MM.1S (cell line): ENCODE data around the gene UBE2QL1.

Experiments
- DNase-seq: peaks from one replicate; pipeline ENCODE4 v3.0.0-alpha.2; 2015
- H2AFZ ChIP-seq: fragments of 300-600 bp; sonication (generic); 2 replicates; pipeline ENCODE4 v1.6.0; 2016; ENCODE audit warnings: antibody characterized with exemption, low read length
- H3F3A ChIP-seq: fragments of 300-600 bp; sonication (generic); 2 replicates; pipeline ENCODE4 v1.6.1; 2016; ENCODE audit warnings: mild to moderate bottlenecking, antibody characterized with exemption, low read length, moderate library complexity, mixed read lengths; ENCODE audit not compliant: insufficient read depth
- H3K27ac ChIP-seq: fragments of 300-600 bp; sonication (generic); 2 replicates; pipeline ENCODE4 v1.5.1; 2016; ENCODE audit warnings: mild to moderate bottlenecking, low read length
- H3K27me3 ChIP-seq: fragments of 300-600 bp; sonication (generic); replicated peaks from 2 replicates; pipeline ENCODE4 v1.6.0; 2016; ENCODE audit warnings: low read length; ENCODE audit not compliant: insufficient read depth
- H3K36me3 ChIP-seq: fragments of 300-600 bp; sonication (generic); replicated peaks from 2 replicates; pipeline ENCODE4 v1.6.1; 2016; ENCODE audit warnings: mild to moderate bottlenecking, low read length, mixed read lengths; ENCODE audit not compliant: insufficient read depth
- H3K4me1 ChIP-seq: fragments of 300-600 bp; sonication (generic); 2 replicates; pipeline ENCODE4 v1.6.1; 2016; ENCODE audit warnings: low read length, mixed read lengths
- H3K4me2 ChIP-seq: fragments of 300-600 bp; sonication (generic); 2 replicates; pipeline ENCODE4 v1.6.0; 2016; ENCODE audit warnings: low read depth, low read length
- H3K4me3 ChIP-seq: fragments of 300-600 bp; sonication (generic); 2 replicates; pipeline ENCODE4 v1.5.1; 2016; ENCODE audit warnings: low read length, mixed read lengths
- H3K79me2 ChIP-seq: fragments of 300-600 bp; sonication (generic); 2 replicates; pipeline ENCODE4 v1.6.1; 2016; ENCODE audit warnings: mixed run types, low read length, mixed read lengths
- H3K9ac ChIP-seq: fragments of 300-600 bp; sonication (generic); 2 replicates; pipeline ENCODE4 v1.6.1; 2016; ENCODE audit warnings: low read length, mixed read lengths
- H3K9me2 ChIP-seq: fragments of 300-600 bp; sonication (generic); replicated peaks from 2 replicates; pipeline ENCODE4 v1.6.1; 2016; ENCODE audit warnings: mild to moderate bottlenecking, low read length, mixed read lengths; ENCODE audit not compliant: insufficient read depth
- H3K9me3 ChIP-seq: fragments of 300-600 bp; sonication (generic); replicated peaks from 2 replicates; pipeline ENCODE4 v1.6.1; 2016; ENCODE audit warnings: mild to moderate bottlenecking, low read length, mixed read lengths; ENCODE audit not compliant: insufficient read depth
- H4K20me1 ChIP-seq: fragments of 300-600 bp; sonication (generic); 2 replicates; pipeline ENCODE4 v1.6.1; 2016; ENCODE audit warnings: mild to moderate bottlenecking, low read length, moderate library complexity, mixed read lengths; ENCODE audit not compliant: insufficient read depth
- EZH2 ChIP-seq: fragments of 300-600 bp; sonication (generic); optimal IDR thresholded peaks from 2 replicates; pipeline ENCODE3; 2017; ENCODE audit warnings: low read depth, mild to moderate bottlenecking, antibody characterized with exemption, low read length, mixed read lengths
- EZH2phosphoT487 ChIP-seq: fragments of 300-600 bp; sonication (generic); IDR thresholded peaks from 2 replicates; pipeline ENCODE4 v1.6.1; 2018; ENCODE audit warnings: antibody characterized with exemption, low read length
- TF ChIP-seq, protein P1 (sequence below): fragments of 300-600 bp; sonication (generic); IDR thresholded peaks from 2 replicates; pipeline ENCODE4 v1.5.1; 2016; ENCODE audit warnings: antibody characterized with exemption, low read length, mixed read lengths

The UBE2QL1 gene

DNA sequence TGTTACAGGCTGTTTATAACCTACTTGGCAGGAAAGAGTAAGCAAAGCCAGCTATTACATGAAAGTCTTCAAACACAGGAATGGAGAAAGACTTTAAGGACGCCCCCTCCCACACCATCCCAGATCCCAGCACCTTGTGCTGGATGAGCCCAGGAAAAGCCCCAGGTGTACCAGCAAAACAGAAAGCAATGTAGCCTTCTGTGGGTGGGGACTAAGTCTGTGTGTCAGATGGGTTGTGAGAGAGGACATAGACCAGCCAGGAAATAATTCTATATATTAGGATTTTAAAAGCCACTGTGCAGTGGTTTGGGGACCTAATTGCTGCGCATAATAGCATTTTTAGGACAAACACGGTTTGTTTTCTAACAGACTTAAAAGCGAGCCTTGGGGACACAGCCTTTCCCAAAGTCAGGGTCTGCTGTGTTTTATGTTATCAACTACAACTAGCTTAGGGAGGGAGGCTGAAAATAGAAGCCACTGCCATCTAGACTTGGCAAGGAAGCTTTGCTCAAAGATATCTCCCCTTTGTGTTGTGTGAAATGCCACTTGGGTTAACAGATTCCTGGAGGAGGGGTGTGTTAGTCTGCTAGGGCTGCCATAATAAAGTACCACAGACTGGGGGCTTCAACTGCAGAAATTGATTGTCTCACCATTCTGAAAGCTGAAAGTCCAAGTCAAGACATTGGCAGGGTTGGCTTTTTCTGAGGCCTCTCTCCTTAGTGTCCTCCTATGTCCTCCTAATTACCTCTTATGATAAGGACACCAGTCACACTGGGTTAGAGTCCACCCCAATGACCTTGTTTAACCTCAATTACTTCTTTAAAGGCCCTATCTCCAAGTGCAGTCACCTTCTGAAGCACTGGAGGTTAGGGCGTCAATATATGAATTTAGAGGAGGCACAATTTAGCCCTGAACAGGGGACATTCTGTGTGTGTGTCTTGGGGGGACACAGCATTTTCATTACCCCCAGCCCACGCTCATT is 17.2 kb upstream of the UBE2QL1 start:
- Histone ChIP-seq H3K9me2 (no peaks in the 10 kb centered on the region), H3F3A (no peaks in the 10 kb centered on the region), H3K4me3 (no peak overlapping the region), H3K4me2 (no peak overlapping the region), H3K36me3 (no peaks in the 10 kb centered on the region), H3K9me3 (no peaks in the 10 kb centered on the region), H3K79me2 (no peaks in the 10 kb centered on the region), H2AFZ (no peak overlapping the region), H3K27ac (no peak overlapping the region), H4K20me1 (no peaks in the 10 kb centered on the region), H3K9ac (no peak overlapping the region), H3K4me1 (no peaks in the 10 kb centered on the region), H3K27me3 (no peaks in the 10 kb centered on the region)
- no peak for DNase-seq
- TF ChIP-seq, protein P1, sequence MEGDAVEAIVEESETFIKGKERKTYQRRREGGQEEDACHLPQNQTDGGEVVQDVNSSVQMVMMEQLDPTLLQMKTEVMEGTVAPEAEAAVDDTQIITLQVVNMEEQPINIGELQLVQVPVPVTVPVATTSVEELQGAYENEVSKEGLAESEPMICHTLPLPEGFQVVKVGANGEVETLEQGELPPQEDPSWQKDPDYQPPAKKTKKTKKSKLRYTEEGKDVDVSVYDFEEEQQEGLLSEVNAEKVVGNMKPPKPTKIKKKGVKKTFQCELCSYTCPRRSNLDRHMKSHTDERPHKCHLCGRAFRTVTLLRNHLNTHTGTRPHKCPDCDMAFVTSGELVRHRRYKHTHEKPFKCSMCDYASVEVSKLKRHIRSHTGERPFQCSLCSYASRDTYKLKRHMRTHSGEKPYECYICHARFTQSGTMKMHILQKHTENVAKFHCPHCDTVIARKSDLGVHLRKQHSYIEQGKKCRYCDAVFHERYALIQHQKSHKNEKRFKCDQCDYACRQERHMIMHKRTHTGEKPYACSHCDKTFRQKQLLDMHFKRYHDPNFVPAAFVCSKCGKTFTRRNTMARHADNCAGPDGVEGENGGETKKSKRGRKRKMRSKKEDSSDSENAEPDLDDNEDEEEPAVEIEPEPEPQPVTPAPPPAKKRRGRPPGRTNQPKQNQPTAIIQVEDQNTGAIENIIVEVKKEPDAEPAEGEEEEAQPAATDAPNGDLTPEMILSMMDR, result no peak
- TF ChIP-seq EZH2phosphoT487 (no peak), EZH2 (no peak)

DNA sequence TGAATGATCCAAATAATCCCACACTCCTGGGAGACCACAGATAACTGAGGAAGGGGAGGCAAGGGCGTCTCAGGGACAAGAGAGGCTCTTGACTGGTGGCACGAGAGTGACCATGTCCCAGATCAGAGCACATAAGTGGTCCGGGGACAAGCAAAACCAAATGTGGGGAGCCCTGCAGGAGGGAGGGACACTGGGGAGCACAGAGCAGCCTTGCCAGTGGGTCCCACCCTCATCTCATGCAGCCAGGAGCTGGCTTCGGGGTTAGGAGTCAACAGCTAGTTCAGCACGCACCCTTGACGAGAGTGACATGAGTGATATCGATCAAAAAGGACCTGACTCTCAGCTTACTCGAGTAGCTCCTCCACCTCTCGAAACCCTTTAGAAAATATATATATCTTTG is 16.5 kb upstream of the UBE2QL1 start:
- Histone ChIP-seq H3K27ac (no peak overlapping the region), H3K79me2 (no peaks in the 10 kb centered on the region), H3K9ac (no peak overlapping the region), H3F3A (no peaks in the 10 kb centered on the region), H3K4me1 (peaks cover 3% of the 10 kb centered on the region; the same call in 1 of the 2 replicates), H3K4me2 (no peak overlapping the region), H3K4me3 (no peak overlapping the region), H3K9me3 (no peaks in the 10 kb centered on the region), H4K20me1 (no peaks in the 10 kb centered on the region), H2AFZ (no peak overlapping the region), H3K27me3 (no peaks in the 10 kb centered on the region), H3K9me2 (no peaks in the 10 kb centered on the region), H3K36me3 (no peaks in the 10 kb centered on the region)
- TF ChIP-seq EZH2 (no peak), EZH2phosphoT487 (no peak)
- TF ChIP-seq, protein P1, result no peak
- no peak for DNase-seq

DNA sequence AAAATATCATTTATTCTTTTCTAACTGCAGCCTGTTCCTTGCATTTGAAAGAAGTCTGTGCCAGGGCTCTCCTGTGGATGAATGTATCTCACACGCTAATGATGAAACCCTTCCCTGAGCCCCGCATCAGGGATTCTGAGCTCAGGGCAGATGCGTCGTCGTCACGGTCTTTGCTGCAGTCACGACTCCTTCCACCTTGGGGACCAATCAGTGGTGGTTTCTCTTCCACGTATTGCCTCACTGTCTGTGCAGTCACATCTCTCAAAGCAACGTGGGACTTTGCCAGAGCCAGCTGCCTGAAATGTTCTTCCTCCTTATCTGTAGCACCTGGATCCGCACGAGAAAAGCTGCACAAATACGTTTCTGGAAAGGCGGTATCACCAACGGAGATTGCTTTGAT is 13.9 kb upstream of the UBE2QL1 start:
- H3F3A ChIP-seq, result no peaks in the 10 kb centered on the region
- no peak overlapping the region for H3K4me3 ChIP-seq
- TF ChIP-seq, protein P1, result no peak
- TF ChIP-seq EZH2phosphoT487 (no peak), EZH2 (no peak)
- no peaks in the 10 kb centered on the region for H3K27me3 ChIP-seq
- H4K20me1 ChIP-seq, result no peaks in the 10 kb centered on the region
- no peaks in the 10 kb centered on the region for H3K9me2 ChIP-seq
- H3K9ac ChIP-seq, result no peak overlapping the region
- peaks cover 5% of the 10 kb centered on the region; the same call in 1 of the 2 replicates for H3K4me1 ChIP-seq
- no peak overlapping the region for H3K4me2 ChIP-seq
- no peaks in the 10 kb centered on the region for H3K9me3 ChIP-seq
- DNase-seq, result peak; percentile 4
- H3K27ac ChIP-seq, result no peak overlapping the region
- no peak overlapping the region for H2AFZ ChIP-seq
- H3K79me2 ChIP-seq, result no peaks in the 10 kb centered on the region
- H3K36me3 ChIP-seq, result no peaks in the 10 kb centered on the region
